IMR-90 (cell line): ENCODE measurements around the gene MS4A2. TPM values are rescaled to one million over a fixed set of nuclear protein-coding genes. Genes with fewer than 3 reads are reported as not detected.

ENCODE experiments used
- ATAC-seq: fragments of 200-7000 bp; cut with Tn5 transposase; 2 replicates; pipeline ENCODE4 v1.9.1; 2020; ENCODE audit warnings: low read depth, mild to moderate bottlenecking, moderate library complexity
- BruUV-seq: library from RNA; stranded (reverse); fragments of 400-500 nt; replicated peaks from 2 replicates; lab custom pipeline; 2021; lab: Mats Ljungman, UMichigan
- CTCF ChIA-PET: fragments of 300-600 bp; formaldehyde crosslinking; extraction: SDS; loops from one replicate; lab custom pipeline; 2021; ENCODE audit warnings: antibody characterized with exemption; lab: Yijun Ruan, JAX
- POLR2A ChIA-PET: fragments of 300-600 bp; sonication (Branson Sonifier 250); formaldehyde crosslinking; loops from one replicate; lab custom pipeline; 2022; ENCODE audit warnings: antibody characterized with exemption; ENCODE audit not compliant: unreplicated experiment; lab: Charles Lee
- DNase-seq: peaks from one replicate; pipeline ENCODE4 v3.0.0; 2013
- H2AFZ ChIP-seq: replicated peaks from 2 replicates; pipeline ENCODE3; 2013; ENCODE audit warnings: low read length, mild to moderate bottlenecking; ENCODE audit not compliant: poor library complexity
- H2AK5ac ChIP-seq: 2 replicates; pipeline ENCODE4 v1.6.1; 2013; ENCODE audit warnings: low read depth, low read length, inconsistent platforms
- H2AK9ac ChIP-seq: replicated peaks from 2 replicates; pipeline ENCODE3; 2013; ENCODE audit warnings: mild to moderate bottlenecking, low read depth, low read length, moderate library complexity; ENCODE audit not compliant: poor library complexity
- H2BK120ac ChIP-seq: 2 replicates; pipeline ENCODE4 v1.6.1; 2013; ENCODE audit warnings: low read depth, low read length, inconsistent platforms
- H2BK15ac ChIP-seq: 3 replicates; pipeline ENCODE4 v1.6.1; 2013; ENCODE audit warnings: low read depth, low read length, inconsistent platforms
- H2BK20ac ChIP-seq: 2 replicates; pipeline ENCODE4 v1.6.1; 2013; ENCODE audit warnings: low read depth, mild to moderate bottlenecking, inconsistent platforms, low read length, moderate library complexity
- H2BK5ac ChIP-seq: 2 replicates; pipeline ENCODE4 v1.6.1; 2013; ENCODE audit warnings: mild to moderate bottlenecking, low read depth, low read length, inconsistent platforms; ENCODE audit not compliant: poor library complexity, severe bottlenecking
- H3K14ac ChIP-seq: replicated peaks from 2 replicates; pipeline ENCODE4 v1.6.1; 2013; ENCODE audit warnings: low read depth, low read length, inconsistent platforms
- H3K18ac ChIP-seq: 2 replicates; pipeline ENCODE4 v1.6.1; 2013; ENCODE audit warnings: low read depth, low read length, control low read depth
- H3K23ac ChIP-seq: 2 replicates; pipeline ENCODE4 v1.6.1; 2013; ENCODE audit warnings: low read depth, low read length, inconsistent platforms
- H3K27ac ChIP-seq: 2 replicates; pipeline ENCODE4 v1.5.1; 2013; ENCODE audit warnings: mild to moderate bottlenecking, control low read depth, low read length; ENCODE audit not compliant: insufficient read depth
- H3K27me3 ChIP-seq: 2 replicates; pipeline ENCODE4 v1.6.1; 2013; ENCODE audit warnings: low read length; ENCODE audit not compliant: control insufficient read depth, insufficient read depth
- H3K36me3 ChIP-seq: 2 replicates; pipeline ENCODE4 v1.6.1; 2013; ENCODE audit warnings: low read length, mixed read lengths; ENCODE audit not compliant: control insufficient read depth, insufficient read depth
- H3K4ac ChIP-seq: 2 replicates; pipeline ENCODE4 v1.6.1; 2013; ENCODE audit warnings: low read depth, low read length, inconsistent platforms
- H3K4me1 ChIP-seq: 2 replicates; pipeline ENCODE4 v1.6.1; 2013; ENCODE audit warnings: low read length, mixed read lengths; ENCODE audit not compliant: control insufficient read depth, insufficient read depth
- H3K4me2 ChIP-seq: 2 replicates; pipeline ENCODE4 v1.6.1; 2013; ENCODE audit warnings: low read depth, mild to moderate bottlenecking, control low read depth, low read length, moderate library complexity
- H3K4me3 ChIP-seq: 2 replicates; pipeline ENCODE4 v1.5.1; 2013; ENCODE audit warnings: low read depth, mild to moderate bottlenecking, control low read depth, low read length, moderate library complexity; ENCODE audit not compliant: insufficient read depth
- H3K56ac ChIP-seq: 2 replicates; pipeline ENCODE4 v1.6.1; 2013; ENCODE audit warnings: low read length, inconsistent platforms; ENCODE audit not compliant: insufficient read depth; ENCODE audit errors: extremely low read depth
- H3K79me1 ChIP-seq, 2 experiments: 2 replicates each; pipeline ENCODE4 v1.6.1; 2013; ENCODE audit warnings: low read length in 2 of 2, inconsistent platforms in 1 of 2, low read depth in 1 of 2
- H3K9ac ChIP-seq: 2 replicates; pipeline ENCODE4 v1.6.1; 2013; ENCODE audit warnings: low read depth, low read length, control low read depth
- H3K9me1 ChIP-seq: 2 replicates; pipeline ENCODE4 v1.6.1; 2013; ENCODE audit warnings: low read length, inconsistent platforms; ENCODE audit not compliant: insufficient read depth
- H3K9me3 ChIP-seq: 2 replicates; pipeline ENCODE4 v1.6.1; 2013; ENCODE audit warnings: low read length; ENCODE audit not compliant: control insufficient read depth, insufficient read depth
- H4K20me1 ChIP-seq: 2 replicates; pipeline ENCODE4 v1.6.1; 2013; ENCODE audit warnings: low read length, inconsistent platforms; ENCODE audit not compliant: insufficient read depth
- H4K5ac ChIP-seq: 2 replicates; pipeline ENCODE4 v1.6.1; 2013; ENCODE audit warnings: mild to moderate bottlenecking, low read depth, low read length, control low read depth
- H4K8ac ChIP-seq, 2 experiments: 2 replicates each; pipeline ENCODE4 v1.6.1; 2013; ENCODE audit warnings: low read depth in 2 of 2, low read length in 2 of 2, control low read depth in 1 of 2, inconsistent platforms in 1 of 2
- H4K91ac ChIP-seq: 2 replicates; pipeline ENCODE4 v1.6.1; 2013; ENCODE audit warnings: low read depth, low read length, inconsistent platforms; ENCODE audit not compliant: insufficient read depth
- BHLHE40 ChIP-seq: fragments of 150-350 bp; IDR thresholded peaks from 2 replicates; pipeline ENCODE4 v1.6.1; 2016; ENCODE audit warnings: mild to moderate bottlenecking, low read depth, low read length
- CEBPB ChIP-seq: IDR thresholded peaks from 2 replicates; pipeline ENCODE4 v1.6.1; 2012; ENCODE audit warnings: low read depth, low read length, improper control_type of control experiment
- CHD1 ChIP-seq: IDR thresholded peaks from 2 replicates; pipeline ENCODE4 v1.6.1; 2012; ENCODE audit warnings: low read depth, low read length, improper control_type of control experiment
- ELK1 ChIP-seq: fragments of 150-350 bp; IDR thresholded peaks from 2 replicates; pipeline ENCODE4 v1.6.1; 2016; ENCODE audit warnings: low read depth, mild to moderate bottlenecking, low read length, moderate library complexity, borderline replicate concordance
- FOS ChIP-seq: fragments of 150-350 bp; IDR thresholded peaks from 2 replicates; pipeline ENCODE4 v1.6.1; 2016; ENCODE audit warnings: low read depth, low read length
- MAFK ChIP-seq: IDR thresholded peaks from 2 replicates; pipeline ENCODE4 v1.6.1; 2012; ENCODE audit warnings: low read depth, low read length, improper control_type of control experiment
- MAZ ChIP-seq: IDR thresholded peaks from 2 replicates; pipeline ENCODE4 v1.6.1; 2012; ENCODE audit warnings: low read depth, mild to moderate bottlenecking, low read length, improper control_type of control experiment, moderate library complexity, borderline replicate concordance
- MXI1 ChIP-seq: IDR thresholded peaks from 2 replicates; pipeline ENCODE4 v1.6.1; 2012; ENCODE audit warnings: low read depth, mild to moderate bottlenecking, low read length, moderate library complexity, borderline replicate concordance
- NFE2L2 ChIP-seq: fragments of 150-350 bp; IDR thresholded peaks from 2 replicates; pipeline ENCODE4 v1.6.1; 2016; ENCODE audit warnings: low read depth, mild to moderate bottlenecking, low read length
- POLR2A ChIP-seq: IDR thresholded peaks from 2 replicates; pipeline ENCODE4 v1.6.1; 2012; ENCODE audit warnings: mild to moderate bottlenecking, low read depth, low read length
- RAD21 ChIP-seq: IDR thresholded peaks from 2 replicates; pipeline ENCODE4 v1.6.1; 2012; ENCODE audit warnings: low read length, improper control_type of control experiment
- RCOR1 ChIP-seq: IDR thresholded peaks from 2 replicates; pipeline ENCODE4 v1.6.1; 2012; ENCODE audit warnings: mild to moderate bottlenecking, low read length, improper control_type of control experiment; ENCODE audit not compliant: insufficient replicate concordance
- RFX5 ChIP-seq: IDR thresholded peaks from 2 replicates; pipeline ENCODE4 v1.8.0; 2012; ENCODE audit warnings: low read depth, mild to moderate bottlenecking, low read length, moderate library complexity
- SMC3 ChIP-seq: fragments of 150-350 bp; IDR thresholded peaks from 2 replicates; pipeline ENCODE4 v1.6.1; 2016; ENCODE audit warnings: low read depth, mild to moderate bottlenecking, antibody characterized with exemption, low read length, moderate library complexity
- WGBS, 2 experiments: methylation state at CpG; one replicate each; pipeline versions ENCODE4 v1.1.5 to v1.1.7; 2013; ENCODE audit warnings: missing lambda C conversion rate in 2 of 2; ENCODE audit not compliant: insufficient read length in 1 of 2; ENCODE audit errors: extremely low coverage in 2 of 2; 5-methylcytosine and 5-hydroxymethylcytosine counted together
- dilution Hi-C: fragments of 300-500 bp; cut with HindIII; formaldehyde crosslinking; loops from one replicate; pipeline ENCODE4 v1.14.3; 2018; ENCODE audit warnings: low sequenced_read_pairs; ENCODE audit not compliant: unreplicated experiment
- in situ Hi-C: fragments of 300-500 bp; cut with MboI; formaldehyde crosslinking; loops from 3 replicates; pipeline ENCODE4 v1.14.3; 2019; ENCODE audit warnings: low sequenced_read_pairs, inconsistent platforms, mixed read lengths
- intact Hi-C: fragments of 100-400 bp; cut with micrococcal nuclease; formaldehyde crosslinking; loops from 2 replicates; pipeline ENCODE4 v1.10.0; 2022
- polyA plus RNA-seq, 3 experiments: library from polyadenylated mRNA; depleted of rRNA; stranded (reverse); fragments of >200 nt; gene quantifications; 2 replicates each; pipeline ENCODE4 v1.2.3, GENCODE V29; 2012; ENCODE audit warnings: low replicate concordance in 1 of 3
- total RNA-seq: library from RNA; depleted of rRNA; stranded (reverse); fragments of >200 nt; gene quantifications from 2 replicates; pipeline ENCODE4 v1.2.3, GENCODE V29; 2012
- TF ChIP-seq, protein P1 (sequence below): conservative IDR thresholded peaks from 2 replicates; pipeline ENCODE4 v1.5.1; 2012; ENCODE audit warnings: mild to moderate bottlenecking, low read depth, low read length, improper control_type of control experiment
- TF ChIP-seq, protein P2 (sequence below): fragments of 150-350 bp; IDR thresholded peaks from 2 replicates; pipeline ENCODE4 v1.6.1; 2017; ENCODE audit warnings: mild to moderate bottlenecking, antibody characterized with exemption, low read length, low read depth

MS4A2 gene
- total and polyA plus RNA-seq, 2 of the 4 experiments (the other 2 are of a cell fraction): not detected

- TF ChIP-seq, protein P1, sequence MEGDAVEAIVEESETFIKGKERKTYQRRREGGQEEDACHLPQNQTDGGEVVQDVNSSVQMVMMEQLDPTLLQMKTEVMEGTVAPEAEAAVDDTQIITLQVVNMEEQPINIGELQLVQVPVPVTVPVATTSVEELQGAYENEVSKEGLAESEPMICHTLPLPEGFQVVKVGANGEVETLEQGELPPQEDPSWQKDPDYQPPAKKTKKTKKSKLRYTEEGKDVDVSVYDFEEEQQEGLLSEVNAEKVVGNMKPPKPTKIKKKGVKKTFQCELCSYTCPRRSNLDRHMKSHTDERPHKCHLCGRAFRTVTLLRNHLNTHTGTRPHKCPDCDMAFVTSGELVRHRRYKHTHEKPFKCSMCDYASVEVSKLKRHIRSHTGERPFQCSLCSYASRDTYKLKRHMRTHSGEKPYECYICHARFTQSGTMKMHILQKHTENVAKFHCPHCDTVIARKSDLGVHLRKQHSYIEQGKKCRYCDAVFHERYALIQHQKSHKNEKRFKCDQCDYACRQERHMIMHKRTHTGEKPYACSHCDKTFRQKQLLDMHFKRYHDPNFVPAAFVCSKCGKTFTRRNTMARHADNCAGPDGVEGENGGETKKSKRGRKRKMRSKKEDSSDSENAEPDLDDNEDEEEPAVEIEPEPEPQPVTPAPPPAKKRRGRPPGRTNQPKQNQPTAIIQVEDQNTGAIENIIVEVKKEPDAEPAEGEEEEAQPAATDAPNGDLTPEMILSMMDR: no peak
- TF ChIP-seq RCOR1 (no peak), SMC3 (no peak), RFX5 (no peak), FOS (no peak), ELK1 (no peak), MAZ (no peak), CEBPB (no peak), POLR2A (no peak), MAFK (no peak), MXI1 (no peak), NFE2L2 (no peak), CHD1 (no peak), RAD21 (no peak), BHLHE40 (no peak)
- TF ChIP-seq, protein P2, sequence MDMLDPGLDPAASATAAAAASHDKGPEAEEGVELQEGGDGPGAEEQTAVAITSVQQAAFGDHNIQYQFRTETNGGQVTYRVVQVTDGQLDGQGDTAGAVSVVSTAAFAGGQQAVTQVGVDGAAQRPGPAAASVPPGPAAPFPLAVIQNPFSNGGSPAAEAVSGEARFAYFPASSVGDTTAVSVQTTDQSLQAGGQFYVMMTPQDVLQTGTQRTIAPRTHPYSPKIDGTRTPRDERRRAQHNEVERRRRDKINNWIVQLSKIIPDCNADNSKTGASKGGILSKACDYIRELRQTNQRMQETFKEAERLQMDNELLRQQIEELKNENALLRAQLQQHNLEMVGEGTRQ: no peak
- dilution Hi-C loops: no loop called here
- no peak overlapping the region for H4K8ac ChIP-seq
- no peak overlapping the region for H2BK5ac ChIP-seq
- no peak overlapping the region for H2BK20ac ChIP-seq
- H3K9ac ChIP-seq: no peak overlapping the region
- H4K5ac ChIP-seq: no peak overlapping the region
- no peak overlapping the region for H3K4me3 ChIP-seq
- CTCF ChIA-PET: no interaction called here
- no peak overlapping the region for H3K18ac ChIP-seq
- DNase-seq (no peak), ATAC-seq (no peak)
- POLR2A ChIA-PET: no interaction called here
- no peak overlapping the region for H2AK5ac ChIP-seq
- H3K27ac ChIP-seq: no peak overlapping the region
- intact Hi-C loops: no loop called here
- no peak overlapping the region for H4K91ac ChIP-seq
- H3K14ac ChIP-seq: no peak overlapping the region
- H3K9me3 ChIP-seq: peaks cover 2% of the 10 kb centered on the region
- H2AK9ac ChIP-seq: no peak overlapping the region
- no peak overlapping the region for H2AFZ ChIP-seq
- H3K56ac ChIP-seq: no peak overlapping the region
- H3K79me1 ChIP-seq: no peaks in the 10 kb centered on the region
- in situ Hi-C loops: no loop called here
- no peak overlapping the region for H3K4me2 ChIP-seq
- H3K27me3 ChIP-seq: no peaks in the 10 kb centered on the region
- no peak overlapping the region for H3K4ac ChIP-seq
- no TSS peak for BruUV-seq
- H3K23ac ChIP-seq: no peak overlapping the region
- no peaks in the 10 kb centered on the region for H4K20me1 ChIP-seq
- H3K36me3 ChIP-seq: no peaks in the 10 kb centered on the region
- H2BK15ac ChIP-seq: no peak overlapping the region
- no CpG with 5 or more reads among the region's 3 CpGs for WGBS, 2 experiments
- no peak overlapping the region for H2BK120ac ChIP-seq
- no peaks in the 10 kb centered on the region for H3K4me1 ChIP-seq
- H3K9me1 ChIP-seq: no peaks in the 10 kb centered on the region
Measured at GRCh38 chr11:60143768-60144167, 55.3 kb downstream of the MS4A2 start.
